ENCODE measurements around the gene MLEC. TPM values are rescaled to one million over a fixed set of nuclear protein-coding genes. Genes with fewer than 3 reads are reported as not detected.

MLEC gene
- polyA plus RNA-seq, 1 donor: 173 TPM

GRCh38 chr12:120708651-120709050 lies 21.7 kb downstream of the MLEC start:
- Histone ChIP-seq H3K4me1 (ENCODE audit: control insufficient read depth, insufficient read depth, low read length) (peaks cover 15% of the 10 kb centered on the region), H3K9me3 (ENCODE audit: control insufficient read depth, low read depth, low read length) (no peaks in the 10 kb centered on the region), H3K36me3 (ENCODE audit: control insufficient read depth, insufficient read depth, low read length) (peaks cover 8% of the 10 kb centered on the region), H3K27me3 (ENCODE audit: control insufficient read depth, insufficient read depth, low read length) (no peaks in the 10 kb centered on the region), H3K27ac (ENCODE audit: low read length) (no peak overlapping the region), H3K4me3 (ENCODE audit: low read length) (no peak overlapping the region)
- DNase-seq: no peak
- WGBS (ENCODE audit: insufficient coverage, low lambda C conversion rate): no CpG with 5 or more reads among the region's 4 CpGs

GRCh38 chr12:120710031-120710804 lies 23.3 kb downstream of the MLEC start, which contains the start of gene UNC119B:
Gene UNC119B (plus strand): TSS chr12:120710458. CDS start chr12:120710475, 17 bp downstream.
- Histone ChIP-seq H3K9me3 (ENCODE audit: control insufficient read depth, low read depth, low read length) (no peaks in the 10 kb centered on the region), H3K27me3 (ENCODE audit: control insufficient read depth, insufficient read depth, low read length) (no peaks in the 10 kb centered on the region), H3K27ac (ENCODE audit: low read length) (peak within 1 kb of the TSS; percentile 46), H3K4me3 (ENCODE audit: low read length) (peak within 1 kb of the TSS; percentile 81), H3K4me1 (ENCODE audit: control insufficient read depth, insufficient read depth, low read length) (peaks cover 15% of the 10 kb centered on the region), H3K36me3 (ENCODE audit: control insufficient read depth, insufficient read depth, low read length) (peaks cover 16% of the 10 kb centered on the region)
- peak; percentile 32 to 78 for DNase-seq
- WGBS (ENCODE audit: insufficient coverage, low lambda C conversion rate): no CpG with 5 or more reads among the region's 76 CpGs

GRCh38 chr12:120710805-120711296 lies 23.9 kb downstream of the MLEC start:
- H3K36me3 ChIP-seq (ENCODE audit: control insufficient read depth, insufficient read depth, low read length): peaks cover 19% of the 10 kb centered on the region
- no peaks in the 10 kb centered on the region for H3K27me3 ChIP-seq (ENCODE audit: control insufficient read depth, insufficient read depth, low read length)
- DNase-seq: peak in 1 of 2 donors; percentile 22
- peak overlapping the region; percentile 81 for H3K4me3 ChIP-seq (ENCODE audit: low read length)
- no peaks in the 10 kb centered on the region for H3K9me3 ChIP-seq (ENCODE audit: control insufficient read depth, low read depth, low read length)
- peak overlapping the region; percentile 46 for H3K27ac ChIP-seq (ENCODE audit: low read length)
- H3K4me1 ChIP-seq (ENCODE audit: control insufficient read depth, insufficient read depth, low read length): peaks cover 15% of the 10 kb centered on the region
- no CpG with 5 or more reads among the region's 31 CpGs for WGBS (ENCODE audit: insufficient coverage, low lambda C conversion rate)

GRCh38 chr12:120711411-120711810 lies 24.5 kb downstream of the MLEC start:
- no peaks in the 10 kb centered on the region for H3K27me3 ChIP-seq (ENCODE audit: control insufficient read depth, insufficient read depth, low read length)
- no peak for DNase-seq
- peaks cover 25% of the 10 kb centered on the region for H3K36me3 ChIP-seq (ENCODE audit: control insufficient read depth, insufficient read depth, low read length)
- H3K4me1 ChIP-seq (ENCODE audit: control insufficient read depth, insufficient read depth, low read length): peaks cover 15% of the 10 kb centered on the region
- no CpG with 5 or more reads among the region's 6 CpGs for WGBS (ENCODE audit: insufficient coverage, low lambda C conversion rate)
- no peaks in the 10 kb centered on the region for H3K9me3 ChIP-seq (ENCODE audit: control insufficient read depth, low read depth, low read length)
- H3K27ac ChIP-seq (ENCODE audit: low read length): no peak overlapping the region
- peak overlapping the region; percentile 81 for H3K4me3 ChIP-seq (ENCODE audit: low read length)

GRCh38 chr12:120712610-120713009 lies 25.7 kb downstream of the MLEC start:
- WGBS (ENCODE audit: insufficient coverage, low lambda C conversion rate): 100% methylated on average over 1 of the region's 6 CpGs
- DNase-seq: no peak

GRCh38 chr12:120713861-120714482 lies 27.0 kb downstream of the MLEC start:
- WGBS (ENCODE audit: insufficient coverage, low lambda C conversion rate): no CpG with 5 or more reads among the region's 4 CpGs
- H3K27me3 ChIP-seq (ENCODE audit: control insufficient read depth, insufficient read depth, low read length): no peaks in the 10 kb centered on the region
- no peak overlapping the region for H3K27ac ChIP-seq (ENCODE audit: low read length)
- H3K36me3 ChIP-seq (ENCODE audit: control insufficient read depth, insufficient read depth, low read length): peaks cover 43% of the 10 kb centered on the region
- peaks cover 26% of the 10 kb centered on the region for H3K4me1 ChIP-seq (ENCODE audit: control insufficient read depth, insufficient read depth, low read length)
- H3K9me3 ChIP-seq (ENCODE audit: control insufficient read depth, low read depth, low read length): no peaks in the 10 kb centered on the region
- peak; percentile 62 to 67 for DNase-seq
- no peak overlapping the region for H3K4me3 ChIP-seq (ENCODE audit: low read length)

More at GRCh38 chr12:120712610-120713009, 25.7 kb downstream of the MLEC start:
- Histone ChIP-seq H3K27me3 (ENCODE audit: control insufficient read depth, insufficient read depth, low read length) (no peaks in the 10 kb centered on the region), H3K27ac (ENCODE audit: low read length) (no peak overlapping the region), H3K4me3 (ENCODE audit: low read length) (no peak overlapping the region), H3K9me3 (ENCODE audit: control insufficient read depth, low read depth, low read length) (no peaks in the 10 kb centered on the region), H3K4me1 (ENCODE audit: control insufficient read depth, insufficient read depth, low read length) (peaks cover 15% of the 10 kb centered on the region), H3K36me3 (ENCODE audit: control insufficient read depth, insufficient read depth, low read length) (peaks cover 35% of the 10 kb centered on the region)

GRCh38 chr12:120718055-120718454 lies 31.1 kb downstream of the MLEC start:
- Histone ChIP-seq H3K36me3 (ENCODE audit: control insufficient read depth, insufficient read depth, low read length) (peaks cover 80% of the 10 kb centered on the region), H3K27ac (ENCODE audit: low read length) (peak overlapping the region; percentile 89), H3K4me3 (ENCODE audit: low read length) (no peak overlapping the region), H3K27me3 (ENCODE audit: control insufficient read depth, insufficient read depth, low read length) (no peaks in the 10 kb centered on the region), H3K4me1 (ENCODE audit: control insufficient read depth, insufficient read depth, low read length) (peaks cover 31% of the 10 kb centered on the region), H3K9me3 (ENCODE audit: control insufficient read depth, low read depth, low read length) (no peaks in the 10 kb centered on the region)
- WGBS (ENCODE audit: insufficient coverage, low lambda C conversion rate): 94% methylated on average over 4 of the region's 9 CpGs
- DNase-seq: no peak

- Histone ChIP-seq H3K27ac (ENCODE audit: low read length) (peak overlapping the region; percentile 89), H3K36me3 (ENCODE audit: control insufficient read depth, insufficient read depth, low read length) (peaks cover 75% of the 10 kb centered on the region), H3K4me3 (ENCODE audit: low read length) (no peak overlapping the region), H3K27me3 (ENCODE audit: control insufficient read depth, insufficient read depth, low read length) (no peaks in the 10 kb centered on the region), H3K4me1 (ENCODE audit: control insufficient read depth, insufficient read depth, low read length) (peaks cover 31% of the 10 kb centered on the region), H3K9me3 (ENCODE audit: control insufficient read depth, low read depth, low read length) (no peaks in the 10 kb centered on the region)
- WGBS (ENCODE audit: insufficient coverage, low lambda C conversion rate): 17% methylated on average over 1 of the region's 2 CpGs
- DNase-seq: peak; percentile 35 to 85
Observed at GRCh38 chr12:120719072-120719471, 32.1 kb downstream of the MLEC start.

- Histone ChIP-seq H3K4me3 (ENCODE audit: low read length) (no peak overlapping the region), H3K9me3 (ENCODE audit: control insufficient read depth, low read depth, low read length) (no peaks in the 10 kb centered on the region), H3K27me3 (ENCODE audit: control insufficient read depth, insufficient read depth, low read length) (no peaks in the 10 kb centered on the region), H3K27ac (ENCODE audit: low read length) (peak overlapping the region; percentile 89), H3K4me1 (ENCODE audit: control insufficient read depth, insufficient read depth, low read length) (peaks cover 31% of the 10 kb centered on the region), H3K36me3 (ENCODE audit: control insufficient read depth, insufficient read depth, low read length) (peaks cover 74% of the 10 kb centered on the region)
- DNase-seq: no peak
- WGBS (ENCODE audit: insufficient coverage, low lambda C conversion rate): 57% methylated on average over 1 of the region's 11 CpGs
Observed at GRCh38 chr12:120719496-120720233, 32.7 kb downstream of the MLEC start.

All from large intestine (tissue), 3 donors.